ENCODE results near the gene IFT43.
A peak's percentile ranks its signal among the peaks of the same experiment; 100 is the strongest.

IFT43 gene

DNA sequence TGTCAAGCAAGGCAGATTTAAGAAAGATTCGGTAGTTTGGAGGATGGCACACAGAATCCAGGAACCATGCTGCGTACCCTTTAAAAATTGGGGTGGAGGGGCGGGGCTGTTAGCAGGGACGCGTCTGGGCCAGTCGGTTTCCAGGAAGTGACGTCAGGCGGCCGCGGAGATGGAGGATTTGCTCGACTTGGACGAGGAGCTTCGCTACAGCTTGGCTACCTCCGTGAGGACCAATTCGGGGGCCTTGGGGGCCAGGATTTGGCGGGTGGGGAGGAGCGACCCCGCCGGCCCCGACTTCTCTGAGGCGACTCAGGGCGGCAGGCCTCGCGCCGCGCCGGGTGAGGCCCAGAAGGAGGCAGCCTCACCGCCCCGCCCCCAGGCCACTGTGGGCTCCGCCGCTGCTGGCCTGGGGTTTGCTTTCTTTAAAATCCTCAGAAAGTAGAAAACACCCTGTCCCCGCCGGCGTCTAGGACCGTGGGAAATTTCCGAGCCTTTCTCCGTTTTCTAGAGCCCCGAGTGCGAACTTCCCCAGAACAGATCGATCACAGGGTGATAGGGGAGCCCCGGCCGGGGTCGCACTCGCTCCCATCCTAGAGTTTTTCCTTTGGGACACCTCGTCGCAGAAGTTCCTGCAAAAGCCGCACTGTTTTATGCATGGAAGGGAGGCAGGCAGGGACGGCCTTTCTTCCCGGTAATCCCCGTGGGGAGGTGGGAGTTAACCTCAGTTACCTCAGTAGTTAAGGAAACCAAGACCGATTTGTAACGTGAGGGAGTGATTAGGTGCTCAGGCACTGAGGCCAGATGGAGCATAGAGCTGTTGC, at the start of gene IFT43:
Gene IFT43, plus strand, starts transcription at position 146 of the 821 bp plus-strand sequence. Its CDS starts 24 bp downstream, at position 170.
- DNase-seq = peak; percentile 73

DNA sequence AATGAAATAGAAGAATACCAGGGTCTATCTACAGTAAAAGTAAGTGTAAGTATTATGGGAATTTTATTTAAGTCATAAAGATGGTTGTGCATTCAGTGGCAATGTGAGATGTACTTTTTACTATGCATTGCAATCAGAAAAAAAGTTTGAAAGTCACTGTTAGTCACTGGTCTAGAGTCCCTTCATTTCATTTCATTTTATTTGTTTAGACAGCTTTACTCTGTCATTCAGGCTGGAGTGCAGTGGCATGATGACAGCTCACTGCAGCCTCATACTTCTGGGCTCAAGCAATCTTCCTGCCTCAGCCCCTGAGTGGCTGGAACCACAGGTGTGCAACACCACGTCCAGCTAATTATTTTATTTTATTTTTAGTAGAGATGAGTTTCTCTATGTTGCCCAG, 46.4 kb upstream of the IFT43 start:
- no peak for DNase-seq

DNA sequence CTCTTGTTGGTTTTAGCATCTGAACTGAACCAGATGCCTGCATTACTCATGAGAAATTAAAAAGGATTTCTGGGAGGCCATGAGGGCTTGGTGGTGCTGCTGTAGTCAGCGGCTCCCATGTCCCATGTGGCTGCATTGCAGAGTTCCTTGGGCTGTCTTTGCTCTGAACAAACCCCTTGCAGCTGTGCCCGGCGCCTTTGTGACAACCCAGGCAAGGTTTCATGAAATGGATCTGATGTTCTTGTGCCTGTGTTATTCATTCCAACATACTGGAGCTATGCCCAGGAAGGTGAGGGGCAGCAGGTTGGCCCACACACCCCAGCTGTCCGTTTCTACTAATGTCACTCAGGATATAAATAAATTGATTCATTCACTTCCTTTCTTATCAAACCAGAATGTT, 44.5 kb upstream of the IFT43 start:
- DNase-seq = peak; percentile 44

DNA sequence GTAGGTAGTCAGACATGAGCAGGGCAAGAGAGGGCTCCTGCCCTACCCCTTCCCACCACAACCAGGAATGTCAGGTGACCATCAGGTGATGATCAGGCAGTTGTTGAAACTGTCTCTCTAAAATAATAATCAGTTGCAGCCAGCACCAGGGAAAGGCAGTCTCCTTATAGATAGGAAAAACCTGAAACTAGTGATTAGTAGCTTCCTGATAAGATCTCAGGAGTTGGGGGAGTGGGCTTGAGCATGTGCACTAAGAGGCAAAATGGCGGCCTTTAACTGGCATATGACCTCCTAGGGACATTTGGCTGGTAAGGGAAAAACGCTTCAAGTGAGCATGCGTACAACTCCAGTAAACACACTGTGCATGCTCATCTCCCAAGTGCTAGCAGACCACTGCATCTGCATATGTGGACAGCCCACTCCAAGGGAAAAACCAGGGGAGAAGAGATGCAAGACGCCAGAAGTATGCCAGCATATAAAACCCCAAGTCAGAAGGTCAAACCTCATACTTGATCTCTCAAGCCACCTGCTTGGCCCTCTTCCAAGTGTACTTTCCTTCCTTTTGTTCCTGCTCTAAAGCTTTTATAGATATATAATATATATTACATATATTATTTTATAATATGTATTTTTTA, 40.8 kb upstream of the IFT43 start:
- DNase-seq = no peak

DNA sequence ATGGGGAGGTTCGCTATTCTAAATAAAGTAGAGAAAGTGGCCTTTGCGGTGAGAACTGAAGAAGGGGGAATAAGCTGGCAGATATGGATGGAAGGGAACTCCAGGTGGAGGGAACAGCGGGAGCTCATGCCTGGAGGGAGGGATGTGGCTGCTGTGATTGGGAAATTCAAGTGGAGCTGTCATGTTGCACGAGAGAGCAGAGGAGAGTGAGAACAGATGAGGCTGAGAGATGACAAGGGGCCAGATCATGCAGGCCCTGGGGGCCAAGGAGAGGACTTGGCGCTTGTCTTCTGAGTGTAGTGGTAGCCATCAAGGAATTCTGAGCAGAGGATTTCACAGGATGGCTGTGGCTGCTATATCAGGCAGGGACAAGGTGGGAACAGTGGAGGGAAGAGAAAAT, 38.8 kb upstream of the IFT43 start:
- DNase-seq = no peak

DNA sequence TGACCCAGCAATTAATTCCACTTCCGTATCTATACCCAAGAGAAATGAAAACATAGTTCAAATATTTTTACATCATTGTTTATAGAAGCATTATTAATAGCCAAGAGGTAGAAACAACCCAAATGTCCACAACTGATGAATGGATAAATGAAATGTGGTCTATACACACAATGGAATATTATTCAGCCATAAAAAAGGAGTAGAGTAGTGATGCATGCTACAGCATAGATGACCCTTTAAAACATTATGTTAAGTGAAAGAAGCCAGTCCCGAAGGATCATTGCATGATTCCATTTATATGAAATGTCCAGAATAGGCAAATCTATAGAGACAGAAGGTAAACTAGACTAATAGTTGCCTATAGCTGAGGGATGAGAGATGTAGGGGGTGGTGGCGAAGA, 33.1 kb upstream of the IFT43 start:
- DNase-seq = no peak

DNA sequence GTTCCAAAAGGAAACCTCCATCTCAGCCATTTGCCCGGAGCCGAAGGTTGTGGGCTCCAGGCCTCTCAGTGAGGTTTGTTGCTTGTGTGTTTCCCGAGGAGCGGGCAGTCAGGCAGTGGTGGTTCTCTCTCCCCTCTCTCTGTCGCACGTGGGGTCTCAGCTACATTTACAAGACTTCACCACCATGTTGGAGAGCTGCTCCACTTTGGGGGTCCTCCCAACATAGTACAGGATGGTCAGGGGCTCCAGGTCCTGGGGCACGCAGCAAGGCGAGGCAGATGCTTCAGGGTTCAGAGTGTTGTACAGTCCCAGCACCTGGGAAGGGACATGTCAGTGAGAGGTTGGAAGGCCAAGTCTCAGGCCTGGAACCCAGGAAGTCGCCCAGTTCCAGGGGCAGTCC, 26.5 kb upstream of the IFT43 start:
- no peak for DNase-seq

DNA sequence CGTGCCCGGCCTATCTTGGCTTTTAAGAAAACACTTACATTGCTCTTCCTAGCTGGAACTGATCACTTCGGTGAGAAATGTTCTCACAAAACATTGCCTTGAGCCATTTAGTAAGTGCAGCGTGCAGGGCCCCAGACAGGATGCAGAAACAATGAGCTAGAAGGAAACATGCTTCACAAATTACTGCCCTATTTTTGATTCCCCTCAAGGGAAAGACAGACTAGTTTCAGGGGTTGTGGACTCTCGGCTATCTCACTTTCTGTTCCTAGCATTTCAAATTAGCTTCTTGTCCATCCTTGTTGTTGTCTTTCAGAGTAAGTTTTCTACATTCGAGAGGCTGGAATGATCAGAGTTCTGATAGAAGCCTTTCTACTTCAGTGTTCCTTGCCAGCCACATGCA, 25.3 kb upstream of the IFT43 start:
- no peak for DNase-seq

DNA sequence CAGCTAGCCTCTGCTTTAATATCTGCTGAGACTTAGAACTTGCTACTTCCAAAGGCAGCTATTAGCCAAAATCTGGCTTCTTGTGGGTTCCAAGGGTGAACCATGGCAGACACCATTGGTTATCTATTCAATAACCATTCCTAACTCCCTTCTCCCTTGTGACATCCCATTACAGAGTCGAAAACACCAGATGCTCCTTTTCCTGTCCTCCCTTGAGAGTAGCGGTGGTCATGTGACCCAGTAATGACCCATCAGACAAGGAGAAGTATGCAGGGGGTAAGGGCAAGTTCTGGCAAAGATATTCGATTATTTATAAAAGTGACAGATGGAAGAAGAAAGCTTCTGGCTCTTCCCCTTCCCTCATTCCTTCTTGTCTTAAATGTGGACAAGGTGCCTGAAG, 23.9 kb upstream of the IFT43 start:
- no peak for DNase-seq

DNA sequence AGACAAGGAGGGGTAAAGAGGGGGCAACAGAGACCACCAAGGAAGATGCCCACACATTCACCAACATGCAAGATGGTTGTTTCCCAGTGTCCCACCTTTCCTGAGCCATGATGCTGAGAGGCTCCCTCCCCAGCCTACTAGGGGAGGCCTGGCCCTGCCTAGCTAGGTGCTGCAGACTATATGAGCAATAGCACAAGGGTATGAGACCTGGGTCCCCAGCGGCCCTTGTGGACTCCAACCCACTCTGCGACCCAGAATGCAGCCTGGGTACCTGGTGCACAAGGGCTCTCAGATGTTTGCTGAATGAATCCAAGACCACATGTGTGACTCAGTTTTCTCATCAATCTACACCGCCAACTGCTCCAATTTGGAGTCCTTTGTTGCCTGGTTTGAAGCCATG, 17.7 kb upstream of the IFT43 start:
- no peak for DNase-seq

DNA sequence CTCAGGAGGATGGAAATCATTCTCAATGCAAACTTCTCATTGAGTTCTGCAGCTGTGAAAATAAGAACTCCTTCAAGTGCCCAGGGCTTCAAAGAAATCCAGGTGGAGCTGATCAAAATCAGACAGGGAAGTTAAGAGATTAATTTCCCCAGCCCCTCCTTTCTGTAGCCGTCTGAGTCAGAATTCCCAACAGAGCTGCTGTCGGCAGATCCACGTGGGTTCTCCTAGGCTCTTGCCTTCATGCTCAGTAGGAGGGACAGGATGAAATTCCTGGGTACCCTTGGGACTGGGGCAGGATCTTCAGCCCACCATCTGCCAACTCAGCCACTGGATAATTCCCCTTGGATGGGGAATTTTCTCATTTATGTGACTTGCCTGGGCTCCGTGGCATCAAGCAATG, 17.1 kb upstream of the IFT43 start:
- DNase-seq = peak; percentile 79

DNA sequence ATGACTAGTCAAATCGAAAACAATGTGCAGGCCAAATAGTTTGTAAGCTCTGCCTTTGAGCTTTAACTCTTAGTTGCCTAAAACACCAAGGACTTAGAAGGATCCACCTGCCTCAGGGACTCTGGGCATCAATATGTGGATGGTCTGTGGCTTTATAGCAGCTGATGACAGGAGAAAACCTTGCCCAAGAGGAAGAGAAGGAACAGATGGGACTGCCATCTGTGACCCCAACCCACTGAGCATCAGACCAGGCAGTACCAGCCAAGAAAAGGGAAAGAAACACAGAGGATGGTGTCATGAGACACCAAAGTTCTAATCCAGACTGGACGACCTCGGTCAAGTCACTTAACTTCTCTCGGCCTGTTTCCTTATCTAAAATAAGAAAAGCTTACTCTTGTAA, 16.4 kb upstream of the IFT43 start:
- no peak for DNase-seq

DNA sequence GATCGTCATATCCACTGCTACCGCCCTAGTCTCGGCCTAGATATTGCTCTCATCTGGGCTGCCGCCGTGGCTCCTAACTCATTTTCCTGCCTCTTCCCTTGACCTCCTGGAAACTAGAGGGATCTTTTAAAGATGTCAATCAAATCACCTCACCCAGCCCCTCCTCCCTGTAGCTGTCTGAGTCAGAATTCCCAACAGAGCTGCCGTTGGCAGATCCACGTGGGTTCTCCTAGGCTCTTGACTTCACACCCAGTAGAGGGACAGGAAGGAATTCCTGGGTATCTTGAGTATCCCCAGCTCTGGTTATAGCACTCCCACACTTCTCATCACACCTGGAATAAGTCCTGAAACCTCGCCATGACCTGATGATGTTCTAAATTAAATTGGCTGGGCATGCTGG, 15.7 kb upstream of the IFT43 start:
- peak; percentile 21 for DNase-seq

DNA sequence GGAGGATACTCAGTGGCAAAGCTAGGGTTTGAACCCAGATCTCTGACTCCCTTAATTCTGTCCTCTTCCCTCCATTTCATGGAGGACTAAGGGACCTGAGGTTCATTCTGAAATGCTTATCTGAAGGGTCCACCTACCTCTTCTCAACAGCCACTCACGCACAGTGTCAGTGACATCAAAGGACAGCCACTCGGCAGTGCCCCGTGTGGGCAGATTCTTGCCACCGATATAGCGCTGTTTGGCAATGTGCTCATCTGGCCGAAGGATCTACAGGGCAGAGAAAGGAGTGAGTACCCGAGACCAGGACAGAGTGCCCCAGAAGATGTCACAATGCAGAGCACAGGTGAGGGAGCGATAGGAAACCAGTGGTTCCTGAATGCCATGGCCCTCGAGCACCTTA, 14.6 kb upstream of the IFT43 start:
- DNase-seq = no peak

DNA sequence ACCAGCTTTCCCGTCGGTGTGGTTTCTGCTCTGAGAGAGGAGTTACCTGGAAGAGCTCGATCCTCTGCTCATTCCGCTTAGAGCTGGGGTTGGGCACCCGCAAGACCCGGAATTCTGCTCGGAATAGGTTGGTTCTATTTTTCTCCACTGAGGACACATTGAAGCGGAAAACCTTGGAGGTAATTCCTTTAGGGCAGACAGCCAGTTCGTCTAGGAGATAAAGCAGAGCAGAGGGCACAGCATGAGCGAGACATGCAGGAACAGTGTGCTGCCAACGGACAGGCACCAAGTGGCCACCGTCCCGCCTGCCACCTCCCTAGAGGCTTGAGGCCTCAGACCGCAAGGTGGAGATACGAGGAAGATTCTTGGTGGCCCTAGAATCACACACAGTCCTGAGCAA, 14.1 kb upstream of the IFT43 start:
- DNase-seq = no peak

DNA sequence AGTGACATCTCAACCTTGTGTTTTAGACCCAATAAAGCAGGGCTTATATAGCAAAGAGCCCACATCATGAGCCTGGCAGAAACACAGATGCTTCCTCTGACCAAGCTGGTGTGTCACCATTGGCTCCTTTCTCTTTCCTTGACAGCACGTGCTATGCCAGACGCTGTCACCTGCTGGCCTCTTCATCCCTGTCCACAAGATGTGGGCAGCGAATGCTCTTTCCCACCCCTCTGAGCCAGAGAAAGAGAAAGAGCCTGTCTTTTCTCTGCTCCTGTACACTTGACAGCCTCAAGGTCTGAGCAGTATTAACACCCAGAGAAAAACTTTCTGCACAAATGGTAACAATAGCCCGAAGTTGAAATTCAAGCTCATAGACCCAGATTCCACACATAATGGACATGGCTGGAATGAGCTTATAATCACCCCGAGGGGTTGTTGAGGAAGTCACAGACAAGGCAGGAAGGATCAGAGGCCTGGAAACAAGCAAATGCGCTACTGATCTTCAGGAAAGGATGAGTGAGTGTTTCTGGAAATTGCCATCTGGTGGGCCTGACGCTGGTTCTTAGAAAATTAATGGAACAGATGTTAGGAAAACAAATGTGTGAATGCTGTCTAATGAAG, 12.7 kb upstream of the IFT43 start:
- no peak for DNase-seq

DNA sequence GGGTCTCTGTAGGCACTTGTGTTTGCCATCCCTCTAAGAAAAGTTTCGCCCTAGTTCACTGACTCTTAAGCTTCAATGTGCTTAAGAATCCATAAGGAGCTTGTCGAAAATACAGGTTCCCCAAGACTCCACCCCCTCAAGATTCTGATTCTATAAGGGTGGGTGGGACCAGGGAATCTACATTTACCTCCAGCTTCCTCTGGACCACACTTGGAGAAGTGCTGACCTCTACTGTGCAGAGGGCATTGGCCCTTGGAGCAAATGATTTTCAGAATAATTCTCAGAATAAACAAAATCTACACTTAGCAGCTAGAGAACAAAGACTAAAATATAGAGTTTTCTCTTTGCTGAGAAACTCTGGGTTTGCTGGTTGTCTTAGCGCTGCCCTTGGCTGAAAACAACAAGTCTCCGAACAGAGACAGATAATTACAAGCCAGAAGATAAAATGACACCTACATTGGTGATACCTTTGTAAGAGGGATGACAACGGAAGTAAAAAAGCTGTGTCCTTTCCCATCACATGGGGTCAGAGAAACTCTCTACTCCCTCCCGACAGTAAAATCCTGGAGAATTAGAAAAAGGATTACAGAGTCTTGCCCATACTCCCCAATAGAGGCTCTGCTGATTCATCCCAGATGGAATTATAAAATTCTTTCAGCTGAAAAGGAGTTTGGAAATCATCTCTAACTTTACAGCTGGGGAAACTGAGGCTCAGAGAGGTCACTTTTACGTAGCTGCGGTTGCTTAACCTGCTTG, 8.6 kb upstream of the IFT43 start:
- peak; percentile 21 for DNase-seq

DNA sequence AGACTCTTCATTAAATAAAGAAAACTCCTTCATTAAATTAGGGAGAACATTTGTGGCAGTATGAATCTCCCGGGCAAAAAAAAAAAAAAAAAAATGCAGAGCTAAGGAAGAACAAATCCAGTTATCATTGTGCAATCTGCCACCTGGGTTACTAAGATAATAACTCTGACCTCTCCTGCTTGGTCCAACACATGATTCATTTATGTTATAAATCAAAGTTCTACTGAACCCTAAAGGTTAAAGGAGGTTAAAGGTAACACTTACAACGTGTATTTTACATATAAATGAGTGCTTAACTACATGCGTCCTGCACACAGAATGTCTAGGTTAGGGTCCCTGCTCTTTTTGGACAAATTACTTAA, 8.0 kb upstream of the IFT43 start:
- no peak for DNase-seq

DNA sequence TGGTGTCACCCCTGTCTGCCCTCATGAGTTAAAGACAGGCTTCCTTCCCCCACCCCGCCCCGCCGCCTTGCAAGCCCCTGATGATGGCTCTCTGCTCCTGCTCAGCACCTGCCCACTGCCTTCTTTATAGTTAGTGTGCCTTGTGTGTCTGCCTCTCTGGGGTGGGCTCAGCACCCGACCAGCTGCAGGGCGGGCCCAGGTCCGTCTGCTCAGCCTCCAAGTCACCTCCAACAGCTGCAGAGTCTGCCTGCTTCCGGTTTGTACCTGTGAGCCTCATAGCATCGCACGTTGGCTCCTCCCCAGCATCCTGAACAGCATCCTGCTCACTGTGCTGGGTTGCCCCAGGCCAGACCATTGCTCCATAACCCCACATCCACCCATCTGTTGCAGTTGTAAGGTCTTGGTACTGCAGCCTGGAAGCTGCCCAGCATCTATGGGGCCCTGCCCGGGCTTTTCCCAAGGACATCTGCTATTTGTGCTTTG, 7.3 kb upstream of the IFT43 start:
- DNase-seq = no peak

DNA sequence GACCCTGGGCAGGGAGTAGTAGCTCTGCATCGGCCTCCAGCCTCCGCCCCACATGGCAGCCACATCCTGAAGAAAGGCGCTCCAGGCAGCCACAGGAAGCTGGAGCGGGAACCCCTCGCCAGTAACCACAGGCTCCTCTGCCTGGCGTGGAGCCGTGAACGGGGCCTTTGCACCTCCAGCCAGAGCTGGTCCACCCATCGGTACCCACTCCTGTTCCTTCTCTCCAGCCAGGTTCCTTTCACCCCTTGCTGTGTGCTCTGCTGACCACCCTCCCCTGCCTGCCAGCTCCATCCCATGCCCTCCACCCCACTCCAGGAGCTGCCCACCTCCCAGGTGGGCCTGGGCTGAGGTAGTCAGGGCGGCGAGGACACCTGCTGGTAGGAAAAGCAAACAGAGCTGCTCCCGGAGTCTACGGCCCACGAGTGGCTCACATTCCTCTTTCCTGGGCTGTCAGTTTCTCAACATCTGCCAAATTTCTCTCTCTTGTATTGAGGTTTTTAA, 6.4 kb upstream of the IFT43 start:
- peak; percentile 48 for DNase-seq

DNA sequence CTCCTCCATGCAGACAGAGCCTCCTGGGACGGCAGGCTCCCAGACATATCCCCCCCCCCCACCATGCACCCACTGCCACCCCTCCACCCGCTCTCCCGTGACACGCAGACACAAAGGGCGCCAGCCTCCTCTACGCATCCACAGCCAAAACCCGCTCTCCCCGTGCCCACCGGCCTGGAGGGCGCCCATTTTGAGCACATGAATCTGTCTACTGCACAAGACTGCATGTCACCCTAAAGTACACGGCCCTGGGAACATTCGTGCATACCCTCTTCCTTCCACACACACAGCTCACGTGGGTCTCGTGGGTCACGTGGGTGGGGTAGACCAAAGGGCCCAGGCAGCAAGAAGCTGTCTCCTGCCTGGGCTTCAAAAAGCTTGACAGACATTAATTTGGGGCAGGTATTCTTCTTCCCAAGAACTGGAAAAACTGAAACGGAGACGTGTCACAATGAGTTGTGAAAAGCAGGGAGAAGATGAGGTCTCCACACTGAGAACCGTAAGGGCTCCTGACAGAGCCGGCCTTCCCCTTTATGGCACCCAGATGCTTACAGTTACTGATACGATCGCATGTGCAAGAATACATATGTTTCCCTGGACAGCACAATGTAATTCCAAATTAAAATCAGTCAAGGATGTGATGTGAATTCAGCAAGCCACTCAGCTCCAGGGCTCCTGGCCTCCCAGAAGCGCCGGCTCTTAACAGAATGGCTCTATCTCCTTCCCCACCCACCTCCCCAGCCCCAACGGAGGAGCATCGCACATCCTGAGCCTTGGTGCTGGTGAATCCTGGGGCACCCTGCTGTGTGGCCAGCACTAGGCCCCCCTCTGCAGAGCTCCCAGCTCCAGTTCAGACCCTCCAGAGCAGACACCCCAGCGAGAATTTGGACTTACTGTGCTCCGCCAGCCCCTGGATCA, 5.7 kb upstream of the IFT43 start:
- DNase-seq = no peak

DNA sequence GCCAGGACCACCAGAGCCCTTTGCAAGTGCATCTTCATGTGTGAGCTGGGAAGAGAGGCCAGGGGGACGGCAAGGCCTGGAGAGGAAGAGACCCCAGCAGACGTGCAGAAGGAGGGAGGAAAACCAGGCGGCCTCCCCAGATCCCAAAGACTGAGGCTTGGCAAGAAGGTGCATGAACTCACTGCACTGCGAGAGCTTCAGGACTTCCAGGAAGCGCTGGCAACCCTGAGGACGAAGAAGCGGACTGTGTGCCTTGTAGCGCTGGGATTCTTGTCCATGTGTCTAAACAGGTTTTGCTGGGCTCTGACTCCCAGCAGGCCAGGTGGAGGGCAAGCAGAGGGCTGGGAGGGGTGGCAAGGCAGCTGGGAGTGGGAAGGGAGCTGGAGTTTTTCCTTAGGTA, 4.7 kb upstream of the IFT43 start:
- DNase-seq = no peak

All from fibroblast of skin of right quadriceps (primary cell).